ENCODE results near the gene NRXN3. TPM values are rescaled to one million over a fixed set of nuclear protein-coding genes. Genes with fewer than 3 reads are reported as not detected.

The NRXN3 gene
- polyA plus RNA-seq, 1 donor from 2014 or later: 110 TPM

DNA sequence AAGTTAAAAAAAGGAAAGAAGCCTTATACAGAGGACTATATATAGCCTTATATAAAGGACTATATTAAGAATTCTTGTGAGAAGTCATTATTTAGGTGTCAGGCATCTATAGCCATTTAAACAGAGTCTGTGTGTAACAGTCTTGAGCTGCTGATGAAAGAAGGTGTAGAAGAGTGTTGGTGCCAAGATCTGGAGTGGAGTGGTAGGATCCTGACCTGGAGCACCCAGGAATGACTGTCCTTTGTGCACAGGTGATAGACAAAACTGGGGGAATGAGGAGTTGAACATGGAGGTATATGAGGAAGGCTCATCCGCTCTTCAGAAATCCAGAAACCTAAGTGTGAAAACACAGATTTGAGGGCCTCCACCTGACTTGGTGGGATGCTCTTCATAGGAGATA, 747.3 kb downstream of the NRXN3 start:
- Histone ChIP-seq H3K9me2 (ENCODE audit: insufficient read depth, low read length) (no peaks in the 10 kb centered on the region), H3K9ac (ENCODE audit: low read length) (no peak overlapping the region), H3K36me3 (ENCODE audit: insufficient read depth, low read length) (no peaks in the 10 kb centered on the region), H3K27ac (ENCODE audit: low read length) (no peak overlapping the region), H3F3A (ENCODE audit: insufficient read depth, low read length, poor library complexity, severe bottlenecking) (no peaks in the 10 kb centered on the region), H3K79me2 (replicated peaks; ENCODE audit: insufficient read depth, low read length) (no peaks in the 10 kb centered on the region), H3K4me3 (ENCODE audit: low read length) (no peak overlapping the region), H2AFZ (ENCODE audit: low read depth, low read length) (no peak overlapping the region), H3K27me3 (ENCODE audit: insufficient read depth, low read depth, low read length) (no peaks in the 10 kb centered on the region), H4K20me1 (ENCODE audit: insufficient read depth) (no peaks in the 10 kb centered on the region), H3K9me3 (ENCODE audit: low read length) (no peaks in the 10 kb centered on the region), H3K4me2 (ENCODE audit: low read length) (no peak overlapping the region)
- TF ChIP-seq SMC3 (conservative IDR thresholded peaks at IDR 0.05; ENCODE audit: poor library complexity): no peak
- TF ChIP-seq, protein P1, sequence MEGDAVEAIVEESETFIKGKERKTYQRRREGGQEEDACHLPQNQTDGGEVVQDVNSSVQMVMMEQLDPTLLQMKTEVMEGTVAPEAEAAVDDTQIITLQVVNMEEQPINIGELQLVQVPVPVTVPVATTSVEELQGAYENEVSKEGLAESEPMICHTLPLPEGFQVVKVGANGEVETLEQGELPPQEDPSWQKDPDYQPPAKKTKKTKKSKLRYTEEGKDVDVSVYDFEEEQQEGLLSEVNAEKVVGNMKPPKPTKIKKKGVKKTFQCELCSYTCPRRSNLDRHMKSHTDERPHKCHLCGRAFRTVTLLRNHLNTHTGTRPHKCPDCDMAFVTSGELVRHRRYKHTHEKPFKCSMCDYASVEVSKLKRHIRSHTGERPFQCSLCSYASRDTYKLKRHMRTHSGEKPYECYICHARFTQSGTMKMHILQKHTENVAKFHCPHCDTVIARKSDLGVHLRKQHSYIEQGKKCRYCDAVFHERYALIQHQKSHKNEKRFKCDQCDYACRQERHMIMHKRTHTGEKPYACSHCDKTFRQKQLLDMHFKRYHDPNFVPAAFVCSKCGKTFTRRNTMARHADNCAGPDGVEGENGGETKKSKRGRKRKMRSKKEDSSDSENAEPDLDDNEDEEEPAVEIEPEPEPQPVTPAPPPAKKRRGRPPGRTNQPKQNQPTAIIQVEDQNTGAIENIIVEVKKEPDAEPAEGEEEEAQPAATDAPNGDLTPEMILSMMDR (IDR thresholded peaks at IDR 0.05; ENCODE audit: poor library complexity, severe bottlenecking): no peak
- no peak for TF ChIP-seq POLR2AphosphoS5 (IDR thresholded peaks at IDR 0.05)
- no peak for TF ChIP-seq EZH2 (IDR thresholded peaks at IDR 0.05; ENCODE audit: borderline replicate concordance, insufficient read depth, low read length, poor library complexity, severe bottlenecking)
- TF ChIP-seq TAF1 (IDR thresholded peaks at IDR 0.05; ENCODE audit: low read depth): no peak
- TF ChIP-seq MXI1 (conservative IDR thresholded peaks at IDR 0.05; ENCODE audit: poor library complexity, severe bottlenecking): no peak
- no peak for TF ChIP-seq RAD21 (conservative IDR thresholded peaks at IDR 0.05)
- TF ChIP-seq EP300 (conservative IDR thresholded peaks at IDR 0.05; ENCODE audit: poor library complexity, severe bottlenecking): no peak
- TF ChIP-seq, protein P2, sequence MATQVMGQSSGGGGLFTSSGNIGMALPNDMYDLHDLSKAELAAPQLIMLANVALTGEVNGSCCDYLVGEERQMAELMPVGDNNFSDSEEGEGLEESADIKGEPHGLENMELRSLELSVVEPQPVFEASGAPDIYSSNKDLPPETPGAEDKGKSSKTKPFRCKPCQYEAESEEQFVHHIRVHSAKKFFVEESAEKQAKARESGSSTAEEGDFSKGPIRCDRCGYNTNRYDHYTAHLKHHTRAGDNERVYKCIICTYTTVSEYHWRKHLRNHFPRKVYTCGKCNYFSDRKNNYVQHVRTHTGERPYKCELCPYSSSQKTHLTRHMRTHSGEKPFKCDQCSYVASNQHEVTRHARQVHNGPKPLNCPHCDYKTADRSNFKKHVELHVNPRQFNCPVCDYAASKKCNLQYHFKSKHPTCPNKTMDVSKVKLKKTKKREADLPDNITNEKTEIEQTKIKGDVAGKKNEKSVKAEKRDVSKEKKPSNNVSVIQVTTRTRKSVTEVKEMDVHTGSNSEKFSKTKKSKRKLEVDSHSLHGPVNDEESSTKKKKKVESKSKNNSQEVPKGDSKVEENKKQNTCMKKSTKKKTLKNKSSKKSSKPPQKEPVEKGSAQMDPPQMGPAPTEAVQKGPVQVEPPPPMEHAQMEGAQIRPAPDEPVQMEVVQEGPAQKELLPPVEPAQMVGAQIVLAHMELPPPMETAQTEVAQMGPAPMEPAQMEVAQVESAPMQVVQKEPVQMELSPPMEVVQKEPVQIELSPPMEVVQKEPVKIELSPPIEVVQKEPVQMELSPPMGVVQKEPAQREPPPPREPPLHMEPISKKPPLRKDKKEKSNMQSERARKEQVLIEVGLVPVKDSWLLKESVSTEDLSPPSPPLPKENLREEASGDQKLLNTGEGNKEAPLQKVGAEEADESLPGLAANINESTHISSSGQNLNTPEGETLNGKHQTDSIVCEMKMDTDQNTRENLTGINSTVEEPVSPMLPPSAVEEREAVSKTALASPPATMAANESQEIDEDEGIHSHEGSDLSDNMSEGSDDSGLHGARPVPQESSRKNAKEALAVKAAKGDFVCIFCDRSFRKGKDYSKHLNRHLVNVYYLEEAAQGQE (IDR thresholded peaks at IDR 0.05; ENCODE audit: borderline replicate concordance): no peak

DNA sequence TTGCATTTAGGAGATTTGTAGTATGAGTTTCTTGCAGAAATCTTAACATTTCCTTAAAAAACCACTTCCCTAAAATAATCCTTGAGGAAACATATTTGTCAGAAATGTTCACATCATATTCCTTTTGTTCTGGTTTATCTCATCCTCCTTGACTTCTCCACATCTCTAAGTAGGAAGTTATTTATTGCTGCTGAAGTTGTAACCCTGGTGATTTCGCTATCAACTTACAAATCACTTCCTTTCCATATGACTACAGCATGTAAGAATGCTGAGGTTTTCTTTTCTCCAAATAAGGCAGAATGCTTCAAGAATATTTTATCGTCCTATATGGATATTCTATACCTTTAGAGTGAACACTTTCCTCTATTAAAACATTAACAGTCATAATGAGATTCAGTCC, 751.7 kb downstream of the NRXN3 start:
- no peak overlapping the region for H3K4me3 ChIP-seq (ENCODE audit: low read length)
- H3K4me2 ChIP-seq (ENCODE audit: low read length): no peak overlapping the region
- no peak overlapping the region for H3K9ac ChIP-seq (ENCODE audit: low read length)
- H2AFZ ChIP-seq (ENCODE audit: low read depth, low read length): no peak overlapping the region
- H3K36me3 ChIP-seq (ENCODE audit: insufficient read depth, low read length): no peaks in the 10 kb centered on the region
- TF ChIP-seq SMC3 (conservative IDR thresholded peaks at IDR 0.05; ENCODE audit: poor library complexity) (no peak), TAF1 (IDR thresholded peaks at IDR 0.05; ENCODE audit: low read depth) (no peak)
- TF ChIP-seq, protein P2 (IDR thresholded peaks at IDR 0.05; ENCODE audit: borderline replicate concordance): no peak
- H3K9me2 ChIP-seq (ENCODE audit: insufficient read depth, low read length): no peaks in the 10 kb centered on the region
- H3K27me3 ChIP-seq (ENCODE audit: insufficient read depth, low read depth, low read length): no peaks in the 10 kb centered on the region
- H4K20me1 ChIP-seq (ENCODE audit: insufficient read depth): no peaks in the 10 kb centered on the region
- H3F3A ChIP-seq (ENCODE audit: insufficient read depth, low read length, poor library complexity, severe bottlenecking): no peaks in the 10 kb centered on the region
- no peaks in the 10 kb centered on the region for H3K79me2 ChIP-seq (replicated peaks; ENCODE audit: insufficient read depth, low read length)
- H3K9me3 ChIP-seq (ENCODE audit: low read length): no peaks in the 10 kb centered on the region
- no peak overlapping the region for H3K27ac ChIP-seq (ENCODE audit: low read length)
